Measurements from ENCODE around the gene APOL3. TPM values are rescaled to one million over a fixed set of nuclear protein-coding genes. Genes with fewer than 3 reads are reported as not detected.

Gene APOL3
- total RNA-seq, 2 donors from 2014 or later = 13.8 to 29.5 TPM

- no peaks in the 10 kb centered on the region for H3K9me3 ChIP-seq
- H3K36me3 ChIP-seq = no peaks in the 10 kb centered on the region
- H3K4me3 ChIP-seq = no peak overlapping the region
- H3K4me1 ChIP-seq = no peaks in the 10 kb centered on the region
- no peaks in the 10 kb centered on the region for H3K27me3 ChIP-seq
- DNase-seq (ENCODE audit: low spot score) = no peak
- no peak overlapping the region for H3K27ac ChIP-seq
- TF ChIP-seq, protein P1, sequence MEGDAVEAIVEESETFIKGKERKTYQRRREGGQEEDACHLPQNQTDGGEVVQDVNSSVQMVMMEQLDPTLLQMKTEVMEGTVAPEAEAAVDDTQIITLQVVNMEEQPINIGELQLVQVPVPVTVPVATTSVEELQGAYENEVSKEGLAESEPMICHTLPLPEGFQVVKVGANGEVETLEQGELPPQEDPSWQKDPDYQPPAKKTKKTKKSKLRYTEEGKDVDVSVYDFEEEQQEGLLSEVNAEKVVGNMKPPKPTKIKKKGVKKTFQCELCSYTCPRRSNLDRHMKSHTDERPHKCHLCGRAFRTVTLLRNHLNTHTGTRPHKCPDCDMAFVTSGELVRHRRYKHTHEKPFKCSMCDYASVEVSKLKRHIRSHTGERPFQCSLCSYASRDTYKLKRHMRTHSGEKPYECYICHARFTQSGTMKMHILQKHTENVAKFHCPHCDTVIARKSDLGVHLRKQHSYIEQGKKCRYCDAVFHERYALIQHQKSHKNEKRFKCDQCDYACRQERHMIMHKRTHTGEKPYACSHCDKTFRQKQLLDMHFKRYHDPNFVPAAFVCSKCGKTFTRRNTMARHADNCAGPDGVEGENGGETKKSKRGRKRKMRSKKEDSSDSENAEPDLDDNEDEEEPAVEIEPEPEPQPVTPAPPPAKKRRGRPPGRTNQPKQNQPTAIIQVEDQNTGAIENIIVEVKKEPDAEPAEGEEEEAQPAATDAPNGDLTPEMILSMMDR (IDR thresholded peaks at IDR 0.05) = no peak
Observed at GRCh38 chr22:36131907-36132306, 28.6 kb downstream of the APOL3 start.

DNA sequence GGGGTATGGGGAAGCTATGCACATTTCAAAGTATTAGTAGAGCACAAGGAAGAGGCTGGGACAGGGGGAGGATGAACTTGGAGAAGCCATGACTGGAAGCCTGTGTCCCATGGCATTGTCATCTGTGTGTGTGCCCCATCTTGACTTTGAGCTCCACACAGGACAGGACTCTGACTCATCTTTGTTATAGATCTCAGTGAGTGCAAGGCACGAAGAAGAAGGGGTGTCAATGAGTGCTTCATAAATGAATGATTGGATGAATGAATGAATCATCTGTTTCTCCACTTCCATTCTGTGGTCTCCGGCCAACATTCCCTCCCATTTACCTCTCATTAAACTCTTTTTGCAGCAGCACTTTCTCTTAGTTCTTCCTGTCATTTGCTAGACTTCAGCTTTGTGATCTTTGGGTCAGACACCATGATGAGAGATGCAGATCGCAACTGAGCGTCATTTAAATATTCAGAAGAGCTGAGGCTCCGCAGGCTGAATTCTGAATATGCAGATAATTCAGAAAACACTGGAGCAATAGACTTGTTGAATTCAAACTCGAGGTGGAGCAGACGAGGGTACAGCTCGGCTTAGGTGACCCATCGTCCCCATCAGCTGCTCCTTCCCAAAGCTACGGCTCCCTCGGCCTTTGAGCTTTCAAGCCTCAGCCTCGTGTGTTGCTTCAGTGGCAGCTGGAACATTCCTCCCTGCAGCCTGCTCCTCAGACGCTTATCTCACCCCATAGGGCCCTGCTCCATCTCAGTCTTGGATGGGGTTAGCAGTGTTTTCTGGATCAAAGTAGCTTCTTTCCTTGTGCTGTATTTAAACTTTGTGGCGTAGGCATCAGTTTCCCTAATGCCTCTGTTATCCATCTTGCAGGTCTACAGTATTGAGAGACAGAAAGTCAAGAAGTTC is 30.8 kb downstream of the APOL3 start:
- no peak for DNase-seq (ENCODE audit: low spot score)
- no peaks in the 10 kb centered on the region for H3K36me3 ChIP-seq
- H3K4me1 ChIP-seq = no peaks in the 10 kb centered on the region
- H3K4me3 ChIP-seq = no peak overlapping the region
- H3K27ac ChIP-seq = no peak overlapping the region
- TF ChIP-seq, protein P1 (IDR thresholded peaks at IDR 0.05) = no peak
- H3K27me3 ChIP-seq = no peaks in the 10 kb centered on the region
- H3K9me3 ChIP-seq = no peaks in the 10 kb centered on the region

- H3K27ac ChIP-seq = no peak overlapping the region
- no peaks in the 10 kb centered on the region for H3K27me3 ChIP-seq
- no peaks in the 10 kb centered on the region for H3K4me1 ChIP-seq
- H3K4me3 ChIP-seq = no peak overlapping the region
- no peak for DNase-seq (ENCODE audit: low spot score)
- TF ChIP-seq, protein P1 (IDR thresholded peaks at IDR 0.05) = no peak
- no peaks in the 10 kb centered on the region for H3K36me3 ChIP-seq
- H3K9me3 ChIP-seq = no peaks in the 10 kb centered on the region
Observed at GRCh38 chr22:36129071-36129470, 31.5 kb downstream of the APOL3 start.

DNA sequence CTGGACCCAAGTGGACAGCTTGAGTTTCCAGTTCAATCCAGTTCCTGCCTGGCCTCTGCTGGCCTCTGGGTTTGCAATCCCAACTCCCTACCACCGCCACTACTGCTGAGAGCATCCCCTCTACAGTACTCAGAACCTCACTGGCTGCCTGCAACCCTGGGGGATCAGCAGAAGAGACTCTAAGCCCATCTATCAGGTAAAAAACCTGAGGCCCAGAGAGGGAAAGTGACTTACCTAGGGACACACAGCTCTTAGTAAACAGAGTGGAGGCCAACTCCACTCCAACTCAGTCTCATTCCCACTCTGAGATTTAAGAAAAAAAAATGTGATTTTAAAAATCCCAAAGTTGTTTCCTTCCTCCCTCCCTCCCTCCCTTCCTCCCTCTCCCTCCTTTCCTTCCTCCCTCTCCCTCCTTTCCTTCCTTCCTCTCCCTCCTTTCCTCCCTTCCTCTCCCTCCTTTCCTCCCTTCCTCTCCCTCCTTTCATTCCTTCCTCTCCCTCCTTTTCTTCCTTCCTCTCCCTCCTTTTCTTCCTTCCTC is 34.5 kb downstream of the APOL3 start:
- Histone ChIP-seq H3K27me3 (no peaks in the 10 kb centered on the region), H3K4me3 (no peak overlapping the region), H3K4me1 (no peaks in the 10 kb centered on the region), H3K27ac (no peak overlapping the region), H3K36me3 (no peaks in the 10 kb centered on the region), H3K9me3 (no peaks in the 10 kb centered on the region)
- TF ChIP-seq, protein P1 (IDR thresholded peaks at IDR 0.05) = no peak
- no peak for DNase-seq (ENCODE audit: low spot score)

- no peaks in the 10 kb centered on the region for H3K4me1 ChIP-seq
- DNase-seq (ENCODE audit: low spot score) = no peak
Observed at GRCh38 chr22:36125434-36125833, 35.1 kb downstream of the APOL3 start.

More at GRCh38 chr22:36125434-36125833, 35.1 kb downstream of the APOL3 start:
- Histone ChIP-seq H3K27me3 (no peaks in the 10 kb centered on the region), H3K4me3 (no peak overlapping the region), H3K27ac (no peak overlapping the region), H3K9me3 (no peaks in the 10 kb centered on the region), H3K36me3 (no peaks in the 10 kb centered on the region)
- TF ChIP-seq, protein P1 (IDR thresholded peaks at IDR 0.05) = no peak
